Liver (tissue), 9 donors: ENCODE data around the gene SASH3. TPM values are rescaled to one million over a fixed set of nuclear protein-coding genes. Genes with fewer than 3 reads are reported as not detected.
"Not testable (repeated sequence)": the region's sequence is repeated elsewhere in the genome, so short reads cannot be mapped to it uniquely, and the experiment has no call there.

Source experiments
- DNase-seq: peaks from one replicate; pipeline ENCODE4 v3.0.0-alpha.2; 2017; ENCODE audit warnings: low spot score
- H3K27ac ChIP-seq, 2 donors: one replicate each; pipeline ENCODE4 v1.7.0; 2013; ENCODE audit warnings: inconsistent platforms in 2 of 2, low read length in 2 of 2, control low read depth in 1 of 2, low read depth in 1 of 2, mild to moderate bottlenecking in 1 of 2
- H3K27me3 ChIP-seq, 4 donors: one replicate each; pipeline versions ENCODE4 v1.6.1 to v1.7.0; 2013; ENCODE audit warnings: low read length in 3 of 4, inconsistent platforms in 1 of 4, mild to moderate bottlenecking in 1 of 4, moderate library complexity in 1 of 4; ENCODE audit not compliant: control insufficient read depth in 4 of 4, insufficient read depth in 4 of 4
- H3K36me3 ChIP-seq, 4 donors: one replicate each; pipeline versions ENCODE4 v1.6.1 to v1.7.0; 2013; ENCODE audit warnings: low read length in 3 of 4, mild to moderate bottlenecking in 3 of 4, low read depth in 1 of 4, moderate library complexity in 1 of 4; ENCODE audit not compliant: control insufficient read depth in 4 of 4, insufficient read depth in 3 of 4
- H3K4me1 ChIP-seq, 4 donors: one replicate each; pipeline versions ENCODE4 v1.6.1 to v1.7.0; 2013; ENCODE audit warnings: low read length in 3 of 4, mild to moderate bottlenecking in 3 of 4, moderate library complexity in 1 of 4; ENCODE audit not compliant: control insufficient read depth in 4 of 4, insufficient read depth in 4 of 4
- H3K4me3 ChIP-seq, 3 donors: one replicate each; pipeline versions ENCODE4 v1.6.1 to v1.7.0; 2013; ENCODE audit warnings: low read length in 3 of 3, control low read depth in 1 of 3, low read depth in 1 of 3, mild to moderate bottlenecking in 1 of 3
- H3K9ac ChIP-seq, 2 donors: one replicate each; pipeline ENCODE4 v1.7.0; 2013; ENCODE audit warnings: low read length in 2 of 2, mild to moderate bottlenecking in 2 of 2, moderate library complexity in 2 of 2, control low read depth in 1 of 2, low read depth in 1 of 2
- H3K9me3 ChIP-seq, 4 donors: one replicate each; pipeline versions ENCODE4 v1.6.1 to v1.7.0; 2013; ENCODE audit warnings: low read length in 3 of 4; ENCODE audit not compliant: control insufficient read depth in 4 of 4
- ATF3 ChIP-seq: IDR thresholded peaks from 2 replicates; pipeline ENCODE4 v1.6.1; 2016; ENCODE audit warnings: antibody characterized with exemption
- CTCF ChIP-seq: fragments of 150-350 bp; IDR thresholded peaks from 2 replicates; pipeline ENCODE4 v1.5.1; 2017; ENCODE audit warnings: improper control_type of control experiment, low read depth, low read length; ENCODE audit not compliant: missing input control
- EGR1 ChIP-seq, 2 donors: IDR thresholded peaks; 2 replicates each; pipeline ENCODE4 v1.6.1; 2016 to 2018; ENCODE audit warnings: antibody characterized with exemption in 2 of 2, low read depth in 2 of 2
- FOXA1 ChIP-seq: IDR thresholded peaks from 2 replicates; pipeline ENCODE4 v1.6.1; 2016; ENCODE audit warnings: antibody characterized with exemption
- FOXA2 ChIP-seq: IDR thresholded peaks from 2 replicates; pipeline ENCODE4 v1.6.1; 2016; ENCODE audit warnings: antibody characterized with exemption
- GABPA ChIP-seq, 2 donors: IDR thresholded peaks in 1 of 2; conservative IDR thresholded peaks in 1 of 2; 2 replicates each; pipeline ENCODE4 v1.6.1; 2016; ENCODE audit warnings: antibody characterized with exemption in 2 of 2, mild to moderate bottlenecking in 1 of 2, moderate library complexity in 1 of 2
- HNF4G ChIP-seq: IDR thresholded peaks from 2 replicates; pipeline ENCODE4 v1.6.1; 2016; ENCODE audit warnings: antibody characterized with exemption
- JUND ChIP-seq, 2 donors: IDR thresholded peaks; 2 replicates each; pipeline ENCODE4 v1.6.1; 2016; ENCODE audit warnings: antibody characterized with exemption in 2 of 2
- MAX ChIP-seq: IDR thresholded peaks from 2 replicates; pipeline ENCODE4 v1.6.1; 2016; ENCODE audit warnings: antibody characterized with exemption
- NR2F2 ChIP-seq: IDR thresholded peaks from 2 replicates; pipeline ENCODE4 v1.6.1; 2016; ENCODE audit warnings: antibody characterized with exemption
- RAD21 ChIP-seq, 2 donors: IDR thresholded peaks; 2 replicates each; pipeline ENCODE4 v1.6.1; 2016; ENCODE audit warnings: antibody characterized with exemption in 2 of 2, mild to moderate bottlenecking in 2 of 2
- REST ChIP-seq: IDR thresholded peaks from 2 replicates; pipeline ENCODE4 v1.6.1; 2016; ENCODE audit warnings: antibody characterized with exemption, mild to moderate bottlenecking
- RXRA ChIP-seq, 2 donors: IDR thresholded peaks; 2 replicates each; pipeline ENCODE4 v1.6.1; 2017 to 2018; ENCODE audit warnings: antibody characterized with exemption in 2 of 2, mild to moderate bottlenecking in 1 of 2
- SP1 ChIP-seq: IDR thresholded peaks from 2 replicates; pipeline ENCODE4 v1.6.1; 2018; ENCODE audit warnings: antibody characterized with exemption, mild to moderate bottlenecking
- YY1 ChIP-seq: IDR thresholded peaks from 2 replicates; pipeline ENCODE4 v1.6.1; 2016; ENCODE audit warnings: antibody characterized with exemption, mild to moderate bottlenecking
- WGBS: extraction: QIAGEN DNeasy Blood & Tissue Kit; methylation state at CpG from one replicate; pipeline ENCODE4 v1.1.7; 2013; 5-methylcytosine and 5-hydroxymethylcytosine counted together
- polyA plus RNA-seq, 2 donors: library from polyadenylated mRNA; stranded (reverse) in 1 of 2; unstranded in 1 of 2; fragments of 200-250 nt in 1 of 2; fragments of >200 nt in 1 of 2; fragmentation: Nextera tagmentation in 1 of 2; extraction: Ambion mirVana in 1 of 2; gene quantifications; one replicate each; pipeline versions ENCODE4 v1.2.1 to v1.2.3, GENCODE V29; 2013 to 2015
- total RNA-seq, 2 donors: library from RNA; depleted of rRNA; stranded (reverse); fragments of >200 nt; gene quantifications; one replicate each; pipeline ENCODE4 v1.2.3, GENCODE V29; 2014
- donor health status: healthy.
- donor health status: healthy.
- donor health status: healthy.
- donor health status: healthy.
- donor health status: healthy.

Gene SASH3
- total and polyA plus RNA-seq, 4 donors, result 1.8 to 9.5 (median 3.9) TPM

GRCh38 chrX:129741880-129742758 lies 37.6 kb upstream of the SASH3 start:
- no peak overlapping the region for H3K9ac ChIP-seq
- H3K27ac ChIP-seq, result no peak overlapping the region
- no peak for TF ChIP-seq YY1
- no peak for TF ChIP-seq RAD21 (IDR thresholded peaks at IDR 0.05)
- no peak for TF ChIP-seq JUND (IDR thresholded peaks at IDR 0.05)
- no peak for TF ChIP-seq CTCF
- TF ChIP-seq MAX, result no peak
- no peak for TF ChIP-seq HNF4G
- no peak for TF ChIP-seq FOXA1
- no peak for TF ChIP-seq EGR1 (IDR thresholded peaks at IDR 0.05; ENCODE audit: low read depth in 2 of 2)
- no peak for TF ChIP-seq FOXA2
- TF ChIP-seq NR2F2, result no peak
- TF ChIP-seq GABPA (IDR thresholded peaks at IDR 0.05 in 1 of 2, conservative IDR thresholded peaks at IDR 0.05 in 1 of 2), result no peak
- no peak for TF ChIP-seq RXRA (IDR thresholded peaks at IDR 0.05)
- TF ChIP-seq SP1, result no peak
- TF ChIP-seq ATF3, result no peak
- no peak for TF ChIP-seq REST
- no peaks in the 10 kb centered on the region for H3K36me3 ChIP-seq
- no peaks in the 10 kb centered on the region for H3K27me3 ChIP-seq
- peaks cover 1 to 21% (median 15%) of the 10 kb centered on the region in 4 donors for H3K4me1 ChIP-seq
- 69% methylated on average over 21 of the region's 21 CpGs for WGBS
- no peaks in the 10 kb centered on the region for H3K9me3 ChIP-seq
- H3K4me3 ChIP-seq, result no peak overlapping the region
- no peak for DNase-seq

- not testable (repeated sequence) for H3K4me3 ChIP-seq, H3K27ac ChIP-seq, H3K9me3 ChIP-seq, H3K36me3 ChIP-seq, H3K9ac ChIP-seq, H3K27me3 ChIP-seq, DNase-seq
- WGBS, result 93% methylated on average over 6 of the region's 6 CpGs
- peaks cover 0 to 17% (median 10%) of the 10 kb centered on the region in 4 donors for H3K4me1 ChIP-seq
These were observed 37.0 kb upstream of the SASH3 start for GRCh38 chrX:129742759-129743152.
